Liver (tissue), 9 donors: ENCODE measurements around the gene SMIM10L2A. TPM values are rescaled to one million over a fixed set of nuclear protein-coding genes. Genes with fewer than 3 reads are reported as not detected.
"Not testable (repeated sequence)": the region's sequence is repeated elsewhere in the genome, so short reads cannot be mapped to it uniquely, and the experiment has no call there.

Experiments
- DNase-seq: peaks from one replicate; pipeline ENCODE4 v3.0.0-alpha.2; 2017; ENCODE audit warnings: low spot score
- H3K27ac ChIP-seq, 2 donors: one replicate each; pipeline ENCODE4 v1.7.0; 2013; ENCODE audit warnings: inconsistent platforms in 2 of 2, low read length in 2 of 2, control low read depth in 1 of 2, low read depth in 1 of 2, mild to moderate bottlenecking in 1 of 2
- H3K27me3 ChIP-seq, 4 donors: one replicate each; pipeline versions ENCODE4 v1.6.1 to v1.7.0; 2013; ENCODE audit warnings: low read length in 3 of 4, inconsistent platforms in 1 of 4, mild to moderate bottlenecking in 1 of 4, moderate library complexity in 1 of 4; ENCODE audit not compliant: control insufficient read depth in 4 of 4, insufficient read depth in 4 of 4
- H3K36me3 ChIP-seq, 4 donors: one replicate each; pipeline versions ENCODE4 v1.6.1 to v1.7.0; 2013; ENCODE audit warnings: low read length in 3 of 4, mild to moderate bottlenecking in 3 of 4, low read depth in 1 of 4, moderate library complexity in 1 of 4; ENCODE audit not compliant: control insufficient read depth in 4 of 4, insufficient read depth in 3 of 4
- H3K4me1 ChIP-seq, 4 donors: one replicate each; pipeline versions ENCODE4 v1.6.1 to v1.7.0; 2013; ENCODE audit warnings: low read length in 3 of 4, mild to moderate bottlenecking in 3 of 4, moderate library complexity in 1 of 4; ENCODE audit not compliant: control insufficient read depth in 4 of 4, insufficient read depth in 4 of 4
- H3K4me3 ChIP-seq, 3 donors: one replicate each; pipeline versions ENCODE4 v1.6.1 to v1.7.0; 2013; ENCODE audit warnings: low read length in 3 of 3, control low read depth in 1 of 3, low read depth in 1 of 3, mild to moderate bottlenecking in 1 of 3
- H3K9ac ChIP-seq, 2 donors: one replicate each; pipeline ENCODE4 v1.7.0; 2013; ENCODE audit warnings: low read length in 2 of 2, mild to moderate bottlenecking in 2 of 2, moderate library complexity in 2 of 2, control low read depth in 1 of 2, low read depth in 1 of 2
- H3K9me3 ChIP-seq, 4 donors: one replicate each; pipeline versions ENCODE4 v1.6.1 to v1.7.0; 2013; ENCODE audit warnings: low read length in 3 of 4; ENCODE audit not compliant: control insufficient read depth in 4 of 4
- ATF3 ChIP-seq: IDR thresholded peaks from 2 replicates; pipeline ENCODE4 v1.6.1; 2016; ENCODE audit warnings: antibody characterized with exemption
- EGR1 ChIP-seq, 2 donors: IDR thresholded peaks; 2 replicates each; pipeline ENCODE4 v1.6.1; 2016 to 2018; ENCODE audit warnings: antibody characterized with exemption in 2 of 2, low read depth in 2 of 2
- FOXA1 ChIP-seq: IDR thresholded peaks from 2 replicates; pipeline ENCODE4 v1.6.1; 2016; ENCODE audit warnings: antibody characterized with exemption
- GABPA ChIP-seq, 2 donors: IDR thresholded peaks in 1 of 2; conservative IDR thresholded peaks in 1 of 2; 2 replicates each; pipeline ENCODE4 v1.6.1; 2016; ENCODE audit warnings: antibody characterized with exemption in 2 of 2, mild to moderate bottlenecking in 1 of 2, moderate library complexity in 1 of 2
- HNF4G ChIP-seq: IDR thresholded peaks from 2 replicates; pipeline ENCODE4 v1.6.1; 2016; ENCODE audit warnings: antibody characterized with exemption
- JUND ChIP-seq, 2 donors: IDR thresholded peaks; 2 replicates each; pipeline ENCODE4 v1.6.1; 2016; ENCODE audit warnings: antibody characterized with exemption in 2 of 2
- MAX ChIP-seq: IDR thresholded peaks from 2 replicates; pipeline ENCODE4 v1.6.1; 2016; ENCODE audit warnings: antibody characterized with exemption
- NR2F2 ChIP-seq: IDR thresholded peaks from 2 replicates; pipeline ENCODE4 v1.6.1; 2016; ENCODE audit warnings: antibody characterized with exemption
- RAD21 ChIP-seq, 2 donors: IDR thresholded peaks; 2 replicates each; pipeline ENCODE4 v1.6.1; 2016; ENCODE audit warnings: antibody characterized with exemption in 2 of 2, mild to moderate bottlenecking in 2 of 2
- SP1 ChIP-seq: IDR thresholded peaks from 2 replicates; pipeline ENCODE4 v1.6.1; 2018; ENCODE audit warnings: antibody characterized with exemption, mild to moderate bottlenecking
- TAF1 ChIP-seq: conservative IDR thresholded peaks from 2 replicates; pipeline ENCODE4 v1.6.1; 2016; ENCODE audit warnings: antibody characterized with exemption, mild to moderate bottlenecking
- WGBS: extraction: QIAGEN DNeasy Blood & Tissue Kit; methylation state at CpG from one replicate; pipeline ENCODE4 v1.1.7; 2013; 5-methylcytosine and 5-hydroxymethylcytosine counted together
- polyA plus RNA-seq, 2 donors: library from polyadenylated mRNA; stranded (reverse) in 1 of 2; unstranded in 1 of 2; fragments of 200-250 nt in 1 of 2; fragments of >200 nt in 1 of 2; fragmentation: Nextera tagmentation in 1 of 2; extraction: Ambion mirVana in 1 of 2; gene quantifications; one replicate each; pipeline versions ENCODE4 v1.2.1 to v1.2.3, GENCODE V29; 2013 to 2015
- total RNA-seq, 2 donors: library from RNA; depleted of rRNA; stranded (reverse); fragments of >200 nt; gene quantifications; one replicate each; pipeline ENCODE4 v1.2.3, GENCODE V29; 2014
- TF ChIP-seq, protein P1 (sequence below): fragments of 150-350 bp; IDR thresholded peaks from 2 replicates; pipeline ENCODE4 v1.5.1; 2017; ENCODE audit warnings: improper control_type of control experiment, low read depth, low read length; ENCODE audit not compliant: missing input control
- TF ChIP-seq, protein P2 (sequence below): IDR thresholded peaks from 2 replicates; pipeline ENCODE4 v1.6.1; 2016; ENCODE audit warnings: antibody characterized with exemption
- donor health status: healthy.
- donor health status: healthy.
- donor health status: healthy.
- donor health status: healthy.
- donor health status: healthy.

The SMIM10L2A gene
- total and polyA plus RNA-seq, 4 donors: 0.07 to 0.98 (median 0.13) TPM

DNA sequence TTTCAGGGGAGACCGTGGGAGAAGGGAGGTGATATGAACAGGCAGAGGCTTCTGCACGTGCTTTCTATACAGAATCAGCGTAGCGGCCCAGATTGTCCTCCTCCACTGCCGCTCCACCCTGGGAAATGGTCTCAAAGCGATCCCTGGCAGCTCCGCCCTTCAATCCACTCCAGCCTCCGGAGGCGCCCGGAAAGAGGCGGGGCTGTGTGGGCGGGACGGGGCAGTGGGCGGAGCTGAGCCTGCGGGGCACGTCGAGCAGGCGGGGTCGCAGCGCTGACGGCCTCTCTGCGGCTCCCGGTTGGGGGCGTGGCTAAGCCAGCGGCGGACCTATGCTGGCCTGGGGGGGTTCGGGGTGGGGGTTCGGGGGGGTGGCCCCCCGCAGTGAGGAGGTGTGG, 210 bp upstream of the SMIM10L2A start:
- Histone ChIP-seq H3K27me3 (no peaks in the 10 kb centered on the region), H3K36me3 (no peaks in the 10 kb centered on the region), H3K27ac (no peak overlapping the region), H3K4me3 (peak overlapping the region in 2 of 3 donors; percentile 12 to 58), H3K9me3 (peaks cover 0 to 4% (median under 1%) of the 10 kb centered on the region in 4 donors), H3K9ac (no peak overlapping the region), H3K4me1 (peaks cover 0 to 3% (median 1%) of the 10 kb centered on the region in 4 donors)
- whole genome bisulfite sequencing: 5% methylated on average over 29 of the region's 29 CpGs
- peak; percentile 89 for DNase-seq
- TF ChIP-seq SP1 (peak; percentile 46), HNF4G (no peak), TAF1 (peak; percentile 20), RAD21 (IDR thresholded peaks at IDR 0.05) (peak in 1 of 2 donors; percentile 21), EGR1 (IDR thresholded peaks at IDR 0.05; ENCODE audit: low read depth in 2 of 2) (no peak), ATF3 (no peak), GABPA (IDR thresholded peaks at IDR 0.05 in 1 of 2, conservative IDR thresholded peaks at IDR 0.05 in 1 of 2) (no peak), MAX (no peak)

GRCh38 chrX:135422810-135423168, 1.0 kb downstream of the SMIM10L2A start:
- not testable (repeated sequence) for H3K27me3 ChIP-seq, H3K4me1 ChIP-seq, H3K9ac ChIP-seq, H3K9me3 ChIP-seq, DNase-seq, H3K4me3 ChIP-seq, H3K36me3 ChIP-seq, H3K27ac ChIP-seq
- 87% methylated on average over 10 of the region's 10 CpGs for WGBS

- H3K4me1 ChIP-seq, H3K9ac ChIP-seq, H3K27me3 ChIP-seq, H3K4me3 ChIP-seq, H3K27ac ChIP-seq, DNase-seq, H3K36me3 ChIP-seq, H3K9me3 ChIP-seq: not testable (repeated sequence)
- WGBS: 87% methylated on average over 9 of the region's 9 CpGs
These were observed 1.6 kb downstream of the SMIM10L2A start for GRCh38 chrX:135423173-135423864.

DNA sequence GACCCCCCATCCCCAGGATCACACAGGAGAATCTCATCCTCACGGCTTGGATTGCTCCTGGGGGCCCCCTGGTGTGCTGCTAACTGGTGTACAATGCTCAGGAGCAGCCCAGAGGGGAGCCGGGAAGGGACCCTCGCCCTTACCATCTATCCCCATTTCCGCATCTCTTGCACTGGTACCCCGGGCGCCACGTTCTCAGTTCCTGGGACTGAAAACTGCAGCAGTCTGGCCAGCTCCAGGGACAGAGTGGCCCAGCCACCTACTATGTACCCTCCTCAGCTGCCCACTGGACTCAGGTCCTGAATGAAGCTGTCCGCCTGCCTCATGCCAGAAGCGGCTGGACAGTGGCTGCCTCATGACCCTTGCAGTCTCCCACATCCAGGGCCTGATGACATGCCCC, 2.7 kb downstream of the SMIM10L2A start:
- DNase-seq: no peak
- Histone ChIP-seq H3K9ac (no peak overlapping the region), H3K36me3 (no peaks in the 10 kb centered on the region), H3K27ac (no peak overlapping the region), H3K4me3 (no peak overlapping the region), H3K4me1 (peaks cover 0 to 3% (median 1%) of the 10 kb centered on the region in 4 donors), H3K9me3 (no peaks in the 10 kb centered on the region), H3K27me3 (no peaks in the 10 kb centered on the region)
- WGBS: 98% methylated on average over 9 of the region's 9 CpGs
- TF ChIP-seq NR2F2 (no peak), TAF1 (no peak), GABPA (IDR thresholded peaks at IDR 0.05 in 1 of 2, conservative IDR thresholded peaks at IDR 0.05 in 1 of 2) (no peak), FOXA1 (no peak), JUND (IDR thresholded peaks at IDR 0.05) (no peak), MAX (no peak)
- TF ChIP-seq, protein P1, sequence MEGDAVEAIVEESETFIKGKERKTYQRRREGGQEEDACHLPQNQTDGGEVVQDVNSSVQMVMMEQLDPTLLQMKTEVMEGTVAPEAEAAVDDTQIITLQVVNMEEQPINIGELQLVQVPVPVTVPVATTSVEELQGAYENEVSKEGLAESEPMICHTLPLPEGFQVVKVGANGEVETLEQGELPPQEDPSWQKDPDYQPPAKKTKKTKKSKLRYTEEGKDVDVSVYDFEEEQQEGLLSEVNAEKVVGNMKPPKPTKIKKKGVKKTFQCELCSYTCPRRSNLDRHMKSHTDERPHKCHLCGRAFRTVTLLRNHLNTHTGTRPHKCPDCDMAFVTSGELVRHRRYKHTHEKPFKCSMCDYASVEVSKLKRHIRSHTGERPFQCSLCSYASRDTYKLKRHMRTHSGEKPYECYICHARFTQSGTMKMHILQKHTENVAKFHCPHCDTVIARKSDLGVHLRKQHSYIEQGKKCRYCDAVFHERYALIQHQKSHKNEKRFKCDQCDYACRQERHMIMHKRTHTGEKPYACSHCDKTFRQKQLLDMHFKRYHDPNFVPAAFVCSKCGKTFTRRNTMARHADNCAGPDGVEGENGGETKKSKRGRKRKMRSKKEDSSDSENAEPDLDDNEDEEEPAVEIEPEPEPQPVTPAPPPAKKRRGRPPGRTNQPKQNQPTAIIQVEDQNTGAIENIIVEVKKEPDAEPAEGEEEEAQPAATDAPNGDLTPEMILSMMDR: no peak
- TF ChIP-seq, protein P2, sequence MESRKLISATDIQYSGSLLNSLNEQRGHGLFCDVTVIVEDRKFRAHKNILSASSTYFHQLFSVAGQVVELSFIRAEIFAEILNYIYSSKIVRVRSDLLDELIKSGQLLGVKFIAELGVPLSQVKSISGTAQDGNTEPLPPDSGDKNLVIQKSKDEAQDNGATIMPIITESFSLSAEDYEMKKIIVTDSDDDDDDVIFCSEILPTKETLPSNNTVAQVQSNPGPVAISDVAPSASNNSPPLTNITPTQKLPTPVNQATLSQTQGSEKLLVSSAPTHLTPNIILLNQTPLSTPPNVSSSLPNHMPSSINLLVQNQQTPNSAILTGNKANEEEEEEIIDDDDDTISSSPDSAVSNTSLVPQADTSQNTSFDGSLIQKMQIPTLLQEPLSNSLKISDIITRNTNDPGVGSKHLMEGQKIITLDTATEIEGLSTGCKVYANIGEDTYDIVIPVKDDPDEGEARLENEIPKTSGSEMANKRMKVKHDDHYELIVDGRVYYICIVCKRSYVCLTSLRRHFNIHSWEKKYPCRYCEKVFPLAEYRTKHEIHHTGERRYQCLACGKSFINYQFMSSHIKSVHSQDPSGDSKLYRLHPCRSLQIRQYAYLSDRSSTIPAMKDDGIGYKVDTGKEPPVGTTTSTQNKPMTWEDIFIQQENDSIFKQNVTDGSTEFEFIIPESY: no peak
